Thymus (tissue), 11 donors: ENCODE measurements around the gene ZNF28. TPM values are rescaled to one million over a fixed set of nuclear protein-coding genes. Genes with fewer than 3 reads are reported as not detected.
"Not testable (repeated sequence)": the region's sequence is repeated elsewhere in the genome, so short reads cannot be mapped to it uniquely, and the experiment has no call there.

ENCODE experiments used
- DNase-seq, 9 donors: peaks; one replicate each; pipeline ENCODE4 v3.0.0-alpha.2; 2013; ENCODE audit warnings: low spot score in 9 of 9, low read depth in 6 of 9, missing footprints in 1 of 9
- H3K27ac ChIP-seq, 2 donors: one replicate each; pipeline ENCODE4 v1.5.1; 2013; ENCODE audit warnings: control low read depth in 1 of 2, low read depth in 1 of 2, low read length in 1 of 2, mild to moderate bottlenecking in 1 of 2, moderate library complexity in 1 of 2
- H3K27me3 ChIP-seq, 2 donors: one replicate each; pipeline ENCODE4 v1.5.1; 2013; ENCODE audit warnings: low read length in 1 of 2; ENCODE audit not compliant: control insufficient read depth in 2 of 2, insufficient read depth in 1 of 2
- H3K36me3 ChIP-seq, 2 donors: one replicate each; pipeline ENCODE4 v1.5.1; 2013; ENCODE audit warnings: low read length in 1 of 2, mild to moderate bottlenecking in 1 of 2, moderate library complexity in 1 of 2; ENCODE audit not compliant: control insufficient read depth in 2 of 2, insufficient read depth in 2 of 2
- H3K4me1 ChIP-seq, 2 donors: one replicate each; pipeline ENCODE4 v1.5.1; 2013; ENCODE audit warnings: low read length in 2 of 2; ENCODE audit not compliant: control insufficient read depth in 2 of 2, insufficient read depth in 2 of 2
- H3K4me3 ChIP-seq, 2 donors: one replicate each; pipeline ENCODE4 v1.5.1; 2013; ENCODE audit warnings: low read length in 2 of 2, control low read depth in 1 of 2, mild to moderate bottlenecking in 1 of 2
- H3K9me3 ChIP-seq, 2 donors: one replicate each; pipeline ENCODE4 v1.5.1; 2013; ENCODE audit warnings: low read length in 1 of 2, mild to moderate bottlenecking in 1 of 2; ENCODE audit not compliant: control insufficient read depth in 2 of 2, insufficient read depth in 1 of 2
- WGBS: extraction: QIAGEN DNeasy Blood & Tissue Kit; methylation state at CpG from one replicate; pipeline ENCODE4 v1.1.7; 2013; 5-methylcytosine and 5-hydroxymethylcytosine counted together
- polyA plus RNA-seq: library from polyadenylated mRNA; stranded (reverse); fragments of 200-250 nt; gene quantifications from one replicate; pipeline ENCODE4 v1.2.3, GENCODE V29; 2013
- total RNA-seq: library from RNA; stranded (reverse); fragments of 120-200 nt; gene quantifications from one replicate; pipeline ENCODE4 v1.2.4, GENCODE V29; 2013
- donor health status: healthy.

ZNF28 gene
- total and polyA plus RNA-seq, 2 donors: 19.0 to 32.5 TPM

- not testable (repeated sequence) for H3K27ac ChIP-seq, H3K4me1 ChIP-seq, H3K36me3 ChIP-seq, DNase-seq, H3K9me3 ChIP-seq, H3K4me3 ChIP-seq, H3K27me3 ChIP-seq
- WGBS: 77% methylated on average over 5 of the region's 5 CpGs
Measured at GRCh38 chr19:52833541-52833940, 12.1 kb upstream of the ZNF28 start.

GRCh38 chr19:52829866-52830265 is 8.4 kb upstream of the ZNF28 start:
- not testable (repeated sequence) for H3K36me3 ChIP-seq, H3K4me1 ChIP-seq, H3K4me3 ChIP-seq, DNase-seq, H3K27ac ChIP-seq, H3K27me3 ChIP-seq
- peaks cover 1 to 18% of the 10 kb centered on the region in 2 donors for H3K9me3 ChIP-seq
- 89% methylated on average over 7 of the region's 7 CpGs for WGBS

GRCh38 chr19:52825765-52826164 is 4.3 kb upstream of the ZNF28 start:
- 97% methylated on average over 5 of the region's 5 CpGs for WGBS
- Histone ChIP-seq H3K4me1 (peaks cover 0 to 1% of the 10 kb centered on the region in 2 donors), H3K27ac (no peak overlapping the region), H3K4me3 (no peak overlapping the region), H3K9me3 (peaks cover 0 to 28% of the 10 kb centered on the region in 2 donors), H3K27me3 (no peaks in the 10 kb centered on the region), H3K36me3 (no peaks in the 10 kb centered on the region)
- DNase-seq: no peak

DNA sequence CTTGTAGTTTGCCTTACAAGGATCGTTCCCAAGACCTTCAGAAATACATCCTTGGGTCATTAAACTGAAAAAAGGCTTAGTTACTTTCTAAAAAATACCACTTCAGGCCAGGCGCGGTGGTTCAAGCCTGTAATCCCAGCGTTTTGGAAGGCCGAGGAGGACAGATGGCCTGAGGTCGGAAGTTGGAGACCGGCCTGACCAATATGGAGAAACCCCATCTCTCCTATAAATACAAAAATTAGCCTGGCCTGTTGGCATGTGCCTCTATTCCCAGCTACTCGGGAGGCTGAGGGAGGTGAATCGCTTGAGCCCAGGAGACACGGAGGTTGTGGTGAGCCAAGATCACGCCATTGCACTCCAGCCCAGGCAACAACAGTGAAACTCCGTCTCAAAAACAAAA is 2.2 kb upstream of the ZNF28 start:
- Histone ChIP-seq H3K9me3 (peaks cover 0 to 28% of the 10 kb centered on the region in 2 donors), H3K27ac (no peak overlapping the region), H3K4me1 (peaks cover 0 to 3% of the 10 kb centered on the region in 2 donors), H3K27me3 (no peaks in the 10 kb centered on the region), H3K4me3 (no peak overlapping the region), H3K36me3 (no peaks in the 10 kb centered on the region)
- WGBS: 98% methylated on average over 12 of the region's 12 CpGs
- no peak for DNase-seq

- H3K4me3 ChIP-seq: peak overlapping the region; percentile 59 to 61
- peaks cover 0 to 17% of the 10 kb centered on the region in 2 donors for H3K9me3 ChIP-seq
- WGBS: 12% methylated on average over 19 of the region's 19 CpGs
- not testable (repeated sequence) for H3K4me1 ChIP-seq, H3K27ac ChIP-seq, H3K27me3 ChIP-seq
- peaks cover 2 to 20% of the 10 kb centered on the region in 2 donors for H3K36me3 ChIP-seq
- peak in 3 of 9 donors; percentile 0 to 28 (median 1) for DNase-seq
Measured at GRCh38 chr19:52820472-52821203, 795 bp downstream of the ZNF28 start.

- H3K27ac ChIP-seq: no peak overlapping the region
- H3K4me1 ChIP-seq: no peaks in the 10 kb centered on the region
- no peak overlapping the region for H3K4me3 ChIP-seq
- H3K9me3 ChIP-seq: peaks cover 15 to 22% of the 10 kb centered on the region in 2 donors
- 97% methylated on average over 32 of the region's 32 CpGs for WGBS
- peaks cover 29 to 43% of the 10 kb centered on the region in 2 donors for H3K36me3 ChIP-seq
- DNase-seq: no peak
- H3K27me3 ChIP-seq: no peaks in the 10 kb centered on the region
Measured at GRCh38 chr19:52809801-52810200, 11.6 kb downstream of the ZNF28 start.

DNA sequence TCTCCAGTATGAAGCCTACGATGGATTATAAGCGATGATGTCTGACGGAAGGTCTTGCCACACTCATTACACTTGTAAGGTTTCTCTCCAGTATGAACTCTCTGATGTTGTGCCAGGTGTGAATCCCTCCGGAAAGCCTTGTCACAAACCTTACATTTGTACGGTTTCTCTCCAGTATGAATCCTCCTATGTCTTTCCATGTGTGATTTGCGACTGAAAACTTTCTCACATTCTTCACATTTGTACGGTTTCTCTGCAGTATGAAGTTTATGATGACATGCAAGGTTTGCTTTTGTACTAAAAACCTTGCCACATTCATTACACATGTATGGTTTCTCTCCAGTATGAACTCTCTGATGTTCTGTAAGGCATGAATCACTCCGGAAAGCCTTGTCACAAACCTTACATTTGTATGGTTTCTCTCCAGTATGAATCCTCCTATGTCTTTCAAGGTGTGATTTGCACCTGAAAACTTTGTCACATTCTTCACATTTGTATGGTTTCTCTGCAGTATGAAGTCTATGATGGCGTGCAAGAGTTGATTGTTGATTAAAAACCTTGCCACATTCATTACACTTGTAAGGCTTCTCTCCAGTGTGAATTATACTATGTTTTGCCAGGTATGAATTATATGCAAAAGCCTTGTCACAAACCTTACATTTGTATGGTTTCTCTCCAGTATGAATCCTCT is 21.3 kb downstream of the ZNF28 start:
- not testable (repeated sequence) for H3K4me1 ChIP-seq, H3K27me3 ChIP-seq, DNase-seq, H3K27ac ChIP-seq, H3K4me3 ChIP-seq
- H3K9me3 ChIP-seq: peaks cover 26 to 34% of the 10 kb centered on the region in 2 donors
- 97% methylated on average over 9 of the region's 9 CpGs for WGBS
- H3K36me3 ChIP-seq: peaks cover 31 to 39% of the 10 kb centered on the region in 2 donors

- Histone ChIP-seq H3K27me3 (peaks cover 0 to 2% of the 10 kb centered on the region in 2 donors), H3K36me3 (peaks cover 0 to 4% of the 10 kb centered on the region in 2 donors), H3K4me3 (no peak overlapping the region), H3K4me1 (peaks cover 4 to 8% of the 10 kb centered on the region in 2 donors), H3K27ac (no peak overlapping the region), H3K9me3 (peaks cover 0 to 11% of the 10 kb centered on the region in 2 donors)
- DNase-seq: no peak
- 96% methylated on average over 6 of the region's 6 CpGs for WGBS
Measured at GRCh38 chr19:52789440-52789839, 32.0 kb downstream of the ZNF28 start.
